ENCODE results near the gene RERG.

- no peak for TF ChIP-seq CREB1 (CRISPR knock-in tag; IDR thresholded peaks at IDR 0.05; ENCODE audit: low read depth)
- TF ChIP-seq CTCF (conservative IDR thresholded peaks at IDR 0.05; ENCODE audit: low read depth in 2 of 2) = no peak
- no peak for TF ChIP-seq POLR2AphosphoS5 (IDR thresholded peaks at IDR 0.05; ENCODE audit: low read depth)
These were observed 12.2 kb downstream of the RERG start for GRCh38 chr12:15208871-15209656.
